HEK293T (cell line): Measurements from ENCODE around the gene LSAMP.

Source experiments
- CTBP1 ChIP-seq: fragments of 450-650 bp; IDR thresholded peaks from 2 replicates; pipeline ENCODE4 v1.6.1; 2016; ENCODE audit warnings: borderline replicate concordance
- ELF4 ChIP-seq: fragments of 450-650 bp; IDR thresholded peaks from 2 replicates; pipeline ENCODE4 v1.6.1; 2017; ENCODE audit warnings: antibody characterized with exemption
- FOXA1 ChIP-seq: fragments of 450-650 bp; IDR thresholded peaks from 2 replicates; pipeline ENCODE4 v1.6.1; 2016; ENCODE audit warnings: mild to moderate bottlenecking
- FOXK2 ChIP-seq: fragments of 450-650 bp; IDR thresholded peaks from 2 replicates; pipeline ENCODE4 v1.6.1; 2016; ENCODE audit warnings: mild to moderate bottlenecking
- FOXM1 ChIP-seq: fragments of 450-650 bp; IDR thresholded peaks from 2 replicates; pipeline ENCODE4 v1.6.1; 2017; ENCODE audit warnings: mild to moderate bottlenecking, borderline replicate concordance
- LEF1 ChIP-seq: fragments of 450-650 bp; IDR thresholded peaks from 2 replicates; pipeline ENCODE4 v1.6.1; 2017; ENCODE audit warnings: mild to moderate bottlenecking, borderline replicate concordance
- NFRKB ChIP-seq: fragments of 450-650 bp; IDR thresholded peaks from 2 replicates; pipeline ENCODE4 v1.6.1; 2016; ENCODE audit warnings: mild to moderate bottlenecking, moderate library complexity
- PKNOX1 ChIP-seq: fragments of 450-650 bp; IDR thresholded peaks from 2 replicates; pipeline ENCODE4 v1.6.1; 2016
- SP1 ChIP-seq: fragments of 450-650 bp; IDR thresholded peaks from 2 replicates; pipeline ENCODE4 v1.6.1; 2017
- SUZ12 ChIP-seq: fragments of 450-650 bp; IDR thresholded peaks from 2 replicates; pipeline ENCODE4 v1.6.1; 2016; ENCODE audit warnings: mild to moderate bottlenecking
- TARDBP ChIP-seq: fragments of 450-650 bp; IDR thresholded peaks from 2 replicates; pipeline ENCODE4 v1.6.1; 2016
- ZNF384 ChIP-seq: fragments of 450-650 bp; IDR thresholded peaks from 2 replicates; pipeline ENCODE4 v1.6.1; 2016

GRCh38 chr3:115833074-115833473 is 612.2 kb downstream of the LSAMP start:
- no peak for TF ChIP-seq CTBP1
- no peak for TF ChIP-seq FOXM1
- no peak for TF ChIP-seq SP1
- TF ChIP-seq PKNOX1, result no peak
- TF ChIP-seq ZNF384, result no peak
- TF ChIP-seq NFRKB, result no peak
- no peak for TF ChIP-seq ELF4
- no peak for TF ChIP-seq SUZ12
- no peak for TF ChIP-seq FOXK2
- no peak for TF ChIP-seq FOXA1
- TF ChIP-seq LEF1, result no peak
- no peak for TF ChIP-seq TARDBP
